PC-3 (cell line): Measurements from ENCODE around the gene BTBD7. TPM values are rescaled to one million over a fixed set of nuclear protein-coding genes. Genes with fewer than 3 reads are reported as not detected.

ENCODE experiments used
- ATAC-seq: fragments of 200-7000 bp; cut with Tn5 transposase; 2 replicates; pipeline ENCODE4 v1.9.1; 2020; ENCODE audit warnings: mild to moderate bottlenecking, moderate library complexity
- BruUV-seq: library from RNA; stranded (reverse); fragments of 400-500 nt; replicated peaks from 2 replicates; lab custom pipeline; 2021; lab: Mats Ljungman, UMichigan
- CTCF ChIA-PET: fragments of 300-600 bp; sonication (Branson Sonifier 250); formaldehyde crosslinking; loops from one replicate; lab custom pipeline; 2022; ENCODE audit warnings: antibody characterized with exemption; lab: Charles Lee
- POLR2A ChIA-PET: fragments of 300-600 bp; sonication (Branson Sonifier 250); formaldehyde crosslinking; loops from one replicate; lab custom pipeline; 2022; ENCODE audit warnings: antibody characterized with exemption; ENCODE audit not compliant: unreplicated experiment; lab: Charles Lee
- DNase-seq: peaks from one replicate; pipeline ENCODE4 v3.0.0-alpha.2; 2015
- H2AFZ ChIP-seq: fragments of 300-600 bp; sonication (generic); 2 replicates; pipeline ENCODE4 v1.6.0; 2016; ENCODE audit warnings: antibody characterized with exemption, low read length
- H3F3A ChIP-seq: fragments of 300-600 bp; sonication (generic); one replicate; pipeline ENCODE4 v1.6.0; 2017; ENCODE audit warnings: antibody characterized with exemption, low read length, control low read depth, mild to moderate bottlenecking; ENCODE audit not compliant: unreplicated experiment
- H3K27ac ChIP-seq: fragments of 300-600 bp; sonication (generic); 2 replicates; pipeline ENCODE4 v1.5.1; 2016; ENCODE audit warnings: mild to moderate bottlenecking, low read length
- H3K27me3 ChIP-seq: fragments of 300-600 bp; sonication (generic); 2 replicates; pipeline ENCODE4 v1.6.1; 2016; ENCODE audit warnings: low read length, mixed read lengths
- H3K36me3 ChIP-seq: fragments of 300-600 bp; sonication (generic); 2 replicates; pipeline ENCODE4 v1.6.1; 2016; ENCODE audit warnings: low read depth, mixed run types, low read length, mixed read lengths
- H3K4me1 ChIP-seq: fragments of 300-600 bp; sonication (generic); 2 replicates; pipeline ENCODE4 v1.5.1; 2016; ENCODE audit warnings: low read length; ENCODE audit not compliant: insufficient read depth
- H3K4me2 ChIP-seq: fragments of 300-600 bp; sonication (generic); 2 replicates; pipeline ENCODE4 v1.6.0; 2016; ENCODE audit warnings: low read length
- H3K4me3 ChIP-seq: fragments of 300-600 bp; sonication (generic); 2 replicates; pipeline ENCODE4 v1.5.1; 2016; ENCODE audit warnings: mild to moderate bottlenecking, low read length, mixed read lengths
- H3K79me2 ChIP-seq: fragments of 300-600 bp; sonication (generic); 2 replicates; pipeline ENCODE4 v1.6.1; 2017; ENCODE audit warnings: low read length, mixed read lengths
- H3K9ac ChIP-seq: fragments of 300-600 bp; sonication (generic); 2 replicates; pipeline ENCODE4 v1.6.0; 2016; ENCODE audit warnings: mild to moderate bottlenecking, low read length
- H3K9me2 ChIP-seq: fragments of 300-600 bp; sonication (generic); replicated peaks from 2 replicates; pipeline ENCODE4 v1.6.1; 2016; ENCODE audit warnings: mixed run types, low read length, mixed read lengths
- H3K9me3 ChIP-seq: fragments of 300-600 bp; sonication (generic); 2 replicates; pipeline ENCODE4 v1.6.1; 2016; ENCODE audit warnings: low read length, mixed read lengths
- H4K20me1 ChIP-seq: fragments of 300-600 bp; sonication (generic); 2 replicates; pipeline ENCODE4 v1.6.1; 2016; ENCODE audit warnings: low read length, mixed read lengths
- EZH2 ChIP-seq: fragments of 300-600 bp; sonication (generic); IDR thresholded peaks from one replicate; pipeline ENCODE4 v1.6.1; 2017; ENCODE audit warnings: antibody characterized with exemption, mild to moderate bottlenecking, low read length; ENCODE audit not compliant: unreplicated experiment
- EZH2phosphoT487 ChIP-seq: fragments of 300-600 bp; sonication (generic); IDR thresholded peaks from 2 replicates; pipeline ENCODE4 v1.6.1; 2018; ENCODE audit warnings: mild to moderate bottlenecking, antibody characterized with exemption, low read length, borderline replicate concordance
- intact Hi-C: fragments of 100-400 bp; cut with micrococcal nuclease; formaldehyde crosslinking; loops from 2 replicates; pipeline ENCODE4 v1.9.0; 2023
- total RNA-seq: library from RNA; depleted of rRNA; stranded (reverse); fragments of >200 nt; gene quantifications from 2 replicates; pipeline ENCODE4 v1.2.3, GENCODE V29; 2014
- TF ChIP-seq, protein P1 (sequence below): fragments of 300-600 bp; sonication (generic); conservative IDR thresholded peaks from 2 replicates; pipeline ENCODE4 v1.5.1; 2017; ENCODE audit warnings: antibody characterized with exemption, low read depth, mild to moderate bottlenecking, low read length

The BTBD7 gene
- total RNA-seq, 1 experiment from 2014 or later: 23.2 TPM

DNA sequence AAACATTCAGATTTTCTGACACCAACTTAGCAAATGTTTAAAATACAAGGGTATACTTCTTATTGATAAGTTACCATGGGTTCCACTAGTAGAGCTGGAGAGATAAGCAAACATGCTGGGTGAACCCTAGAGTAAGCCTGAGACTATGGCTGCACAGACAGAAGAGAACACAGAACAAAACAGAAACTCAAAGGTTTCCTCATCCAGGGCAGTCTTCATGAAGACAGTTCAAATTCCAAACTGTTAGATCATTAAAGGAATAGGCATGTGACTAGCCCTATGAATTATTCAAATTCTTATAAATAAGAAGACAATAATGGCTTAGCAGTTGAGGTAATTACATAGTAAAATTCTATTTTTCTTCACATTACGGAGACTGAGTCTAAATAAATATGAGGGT, 28.1 kb downstream of the BTBD7 start:
- DNase-seq (no peak), ATAC-seq (no peak)
- Histone ChIP-seq H3K4me3 (no peak overlapping the region), H3K79me2 (peaks cover 97% of the 10 kb centered on the region), H3K4me1 (peaks cover 23% of the 10 kb centered on the region), H3K4me2 (no peak overlapping the region), H3F3A (no peaks in the 10 kb centered on the region), H4K20me1 (no peaks in the 10 kb centered on the region), H3K9me2 (no peaks in the 10 kb centered on the region), H3K9ac (no peak overlapping the region), H3K36me3 (no peaks in the 10 kb centered on the region), H3K27ac (no peak overlapping the region), H2AFZ (no peak overlapping the region), H3K9me3 (no peaks in the 10 kb centered on the region), H3K27me3 (no peaks in the 10 kb centered on the region)
- POLR2A ChIA-PET: no interaction called here
- intact Hi-C loops: no loop called here
- CTCF ChIA-PET: no interaction called here
- TF ChIP-seq EZH2phosphoT487 (no peak), EZH2 (no peak)
- TF ChIP-seq, protein P1, sequence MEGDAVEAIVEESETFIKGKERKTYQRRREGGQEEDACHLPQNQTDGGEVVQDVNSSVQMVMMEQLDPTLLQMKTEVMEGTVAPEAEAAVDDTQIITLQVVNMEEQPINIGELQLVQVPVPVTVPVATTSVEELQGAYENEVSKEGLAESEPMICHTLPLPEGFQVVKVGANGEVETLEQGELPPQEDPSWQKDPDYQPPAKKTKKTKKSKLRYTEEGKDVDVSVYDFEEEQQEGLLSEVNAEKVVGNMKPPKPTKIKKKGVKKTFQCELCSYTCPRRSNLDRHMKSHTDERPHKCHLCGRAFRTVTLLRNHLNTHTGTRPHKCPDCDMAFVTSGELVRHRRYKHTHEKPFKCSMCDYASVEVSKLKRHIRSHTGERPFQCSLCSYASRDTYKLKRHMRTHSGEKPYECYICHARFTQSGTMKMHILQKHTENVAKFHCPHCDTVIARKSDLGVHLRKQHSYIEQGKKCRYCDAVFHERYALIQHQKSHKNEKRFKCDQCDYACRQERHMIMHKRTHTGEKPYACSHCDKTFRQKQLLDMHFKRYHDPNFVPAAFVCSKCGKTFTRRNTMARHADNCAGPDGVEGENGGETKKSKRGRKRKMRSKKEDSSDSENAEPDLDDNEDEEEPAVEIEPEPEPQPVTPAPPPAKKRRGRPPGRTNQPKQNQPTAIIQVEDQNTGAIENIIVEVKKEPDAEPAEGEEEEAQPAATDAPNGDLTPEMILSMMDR: no peak
- BruUV-seq: no TSS peak

DNA sequence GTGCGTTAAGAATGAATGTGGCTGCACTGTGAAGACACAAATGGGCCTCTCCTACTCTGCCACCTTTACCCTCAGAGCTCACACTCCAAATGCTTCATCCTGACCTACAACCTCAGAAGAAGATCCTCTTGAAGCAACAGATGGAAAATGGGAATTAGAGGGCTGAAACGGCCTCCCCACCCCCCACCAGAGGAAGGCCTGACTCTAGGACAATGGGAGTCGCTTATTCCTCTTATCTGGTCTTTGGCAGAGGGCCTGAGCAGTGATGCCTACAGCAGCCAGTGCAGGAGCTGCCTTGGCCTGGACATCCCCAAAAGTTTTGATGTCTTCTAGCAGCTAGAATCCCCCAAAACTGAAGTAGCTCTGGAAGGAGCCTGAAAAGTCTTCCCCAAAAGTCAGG, 29.2 kb downstream of the BTBD7 start:
- Histone ChIP-seq H3K4me2 (no peak overlapping the region), H3K36me3 (no peaks in the 10 kb centered on the region), H3K4me3 (no peak overlapping the region), H3K27me3 (no peaks in the 10 kb centered on the region), H4K20me1 (no peaks in the 10 kb centered on the region), H3K9me2 (no peaks in the 10 kb centered on the region), H3K27ac (no peak overlapping the region), H3K79me2 (peaks cover 99% of the 10 kb centered on the region), H3K4me1 (peaks cover 12% of the 10 kb centered on the region), H3K9ac (no peak overlapping the region), H3F3A (no peaks in the 10 kb centered on the region), H2AFZ (no peak overlapping the region), H3K9me3 (no peaks in the 10 kb centered on the region)
- BruUV-seq: no TSS peak
- intact Hi-C loops: no loop called here
- DNase-seq: no peak
- no peak for TF ChIP-seq EZH2
- TF ChIP-seq EZH2phosphoT487: no peak
- TF ChIP-seq, protein P1: no peak
- ChIA-PET CTCF (no interaction called here), POLR2A (no interaction called here)
- ATAC-seq: no peak

DNA sequence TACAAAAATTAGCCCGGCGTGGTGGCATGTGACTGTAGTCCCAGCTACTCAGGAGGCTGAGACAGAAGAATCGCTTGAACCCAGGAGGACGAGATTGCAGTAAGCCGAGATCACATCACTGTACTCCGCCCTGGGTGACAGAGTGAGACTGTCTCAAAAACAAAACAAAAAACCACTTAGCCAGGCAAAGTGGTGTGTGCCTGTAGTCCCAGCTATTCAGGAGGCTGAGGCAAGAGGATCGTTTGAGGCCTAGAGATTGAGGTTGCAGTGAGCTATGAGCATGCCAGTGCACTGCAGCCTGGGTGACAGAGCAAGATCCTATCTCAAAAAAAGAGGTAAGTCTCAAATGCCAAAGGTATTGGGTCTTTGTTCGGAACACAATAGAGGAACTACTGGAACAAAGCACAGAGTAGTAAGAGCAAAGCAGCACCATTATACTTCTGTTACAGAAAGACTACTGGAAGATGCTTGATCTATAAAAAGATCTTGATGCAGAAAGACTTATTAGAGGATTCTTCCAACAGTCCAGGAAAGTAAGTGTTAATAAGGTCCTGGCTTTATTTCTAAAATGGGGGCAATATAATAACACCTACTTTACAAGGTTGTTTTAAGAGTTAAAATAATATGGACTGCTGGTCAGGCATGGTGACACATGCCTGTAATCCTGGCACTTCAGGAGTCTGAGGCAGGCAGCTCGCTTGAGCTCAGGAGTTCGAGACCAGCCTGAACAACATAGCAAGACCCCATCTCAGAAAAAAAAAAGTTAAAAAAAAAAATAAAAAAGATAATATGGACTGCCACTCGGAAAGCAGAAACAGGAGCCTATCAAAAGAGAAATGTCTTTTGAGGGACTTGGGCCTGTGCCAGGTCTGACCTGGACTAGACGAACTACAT, 29.9 kb downstream of the BTBD7 start:
- ATAC-seq (no peak), DNase-seq (no peak)
- H3K4me1 ChIP-seq: peaks cover 9% of the 10 kb centered on the region
- TF ChIP-seq EZH2phosphoT487: no peak
- no peak for TF ChIP-seq EZH2
- H3K9ac ChIP-seq: no peak overlapping the region
- no peak overlapping the region for H2AFZ ChIP-seq
- no peaks in the 10 kb centered on the region for H3F3A ChIP-seq
- ChIA-PET CTCF (interaction anchor here (0.7 kb wide), 1 partner anchor 29 kb away, joined by 3 read pairs; no protein-coding TSS in a partner anchor), POLR2A (no interaction called here)
- intact Hi-C loops: no loop called here
- H3K36me3 ChIP-seq: no peaks in the 10 kb centered on the region
- no peaks in the 10 kb centered on the region for H3K9me3 ChIP-seq
- no peaks in the 10 kb centered on the region for H3K27me3 ChIP-seq
- no peaks in the 10 kb centered on the region for H4K20me1 ChIP-seq
- no peak overlapping the region for H3K27ac ChIP-seq
- no peak overlapping the region for H3K4me2 ChIP-seq
- H3K79me2 ChIP-seq: peaks cover 99% of the 10 kb centered on the region
- no TSS peak for BruUV-seq
- no peaks in the 10 kb centered on the region for H3K9me2 ChIP-seq
- no peak overlapping the region for H3K4me3 ChIP-seq
